ENCODE results near the gene SUPT6H.

Gene SUPT6H

DNA sequence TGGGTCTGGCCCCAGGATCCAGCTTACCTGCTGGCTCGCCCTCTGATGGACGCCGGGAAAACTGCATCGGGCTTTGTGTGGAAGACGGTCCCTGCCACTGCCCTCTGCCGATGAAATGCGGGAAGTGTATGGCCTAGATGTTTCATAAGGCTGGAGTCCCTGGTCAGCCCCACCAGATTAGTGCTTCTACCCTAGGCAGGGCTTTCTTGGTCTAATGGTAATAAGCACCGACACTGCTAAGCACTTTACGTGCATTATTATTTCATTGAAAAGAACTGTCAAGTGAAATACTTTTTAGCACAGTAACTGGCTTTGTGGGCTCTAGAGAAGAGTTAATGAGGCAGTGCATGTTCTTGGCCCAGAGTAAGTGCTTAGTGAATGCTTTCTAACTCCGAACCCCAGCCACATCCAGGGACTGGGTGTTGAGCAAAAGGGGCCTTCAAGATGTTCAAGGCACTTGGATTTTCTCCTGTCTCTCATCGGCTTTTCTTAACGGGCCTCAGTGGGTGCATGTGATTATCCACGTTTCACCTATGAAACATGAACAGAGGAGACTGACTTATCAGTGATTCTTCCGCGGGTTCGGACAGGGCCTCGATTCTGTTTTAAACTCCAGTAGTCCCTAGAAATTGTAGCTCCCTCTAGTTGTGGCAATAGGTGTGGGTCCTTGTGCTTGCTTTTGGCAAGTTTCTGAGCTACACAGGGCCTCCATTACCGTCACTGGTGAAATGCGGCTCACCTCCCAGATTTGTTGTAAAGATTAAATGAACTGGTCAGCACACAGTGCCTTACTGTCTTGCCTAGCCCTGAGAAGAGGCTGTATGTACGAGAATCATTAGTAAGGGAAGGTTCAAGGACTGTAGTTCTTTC, 88.4 kb downstream of the SUPT6H start:
- DNase-seq (ENCODE audit: low read depth) = peak; percentile 81

DNA sequence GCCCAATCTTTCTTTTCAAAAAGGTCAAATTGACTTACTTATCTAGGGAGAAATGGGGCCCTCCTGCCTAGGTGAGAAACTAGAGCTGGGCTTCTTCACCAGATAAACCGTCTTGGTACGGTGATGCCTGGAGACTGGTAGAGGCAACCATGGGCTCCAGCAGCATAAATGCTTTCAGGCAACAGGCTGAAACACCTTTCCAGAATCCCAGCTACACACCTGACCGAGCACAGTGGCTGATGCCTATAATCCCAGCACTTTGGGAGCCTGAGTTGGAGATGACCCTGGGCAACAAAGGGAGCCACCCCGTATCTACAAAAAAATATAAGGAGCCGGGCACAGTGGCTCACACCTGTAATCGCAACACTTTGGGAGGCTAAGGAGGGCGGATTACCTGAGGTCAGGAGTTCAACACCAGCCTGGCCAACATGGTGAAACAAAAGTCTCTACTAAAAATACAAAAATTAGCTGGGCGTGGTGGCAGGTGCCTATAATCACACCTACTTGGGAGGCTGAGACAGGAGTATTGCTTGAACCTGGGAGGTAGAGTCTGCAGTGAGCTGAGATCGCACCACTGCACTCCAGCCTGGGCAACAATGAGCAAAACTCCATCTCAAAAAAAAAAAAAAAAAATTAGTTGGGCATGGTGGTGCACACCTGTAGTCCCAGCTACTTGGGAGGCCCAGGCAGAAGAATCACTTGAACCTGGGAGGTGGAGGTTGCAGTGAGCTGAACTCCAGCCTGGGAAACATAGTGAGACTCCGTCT, 89.8 kb downstream of the SUPT6H start:
- no peak for DNase-seq (ENCODE audit: low read depth)

Measured in stimulated activated CD8-positive, alpha-beta memory T cell treated with anti-CD3 and anti-CD28 coated beads, Interleukin-12 subunit alpha, Interleukin-12 subunit beta, amount 100 ng/mL, for 1 hour (primary cell).